HL-60 (cell line): ENCODE data around the gene DUS2.

Experiments used
- DNase-seq, 2 experiments: peaks; one replicate each; pipeline ENCODE4 v3.0.0-alpha.2; 2010 to 2020; ENCODE audit warnings: low read depth in 1 of 2, low spot score in 1 of 2
- H3K27ac ChIP-seq: fragments of 250-450 bp; sonication (Bioruptor Pico); replicated peaks from 2 replicates; pipeline ENCODE4 v1.5.1; 2020; ENCODE audit warnings: mild to moderate bottlenecking, moderate library complexity
- H3K27me3 ChIP-seq: fragments of 250-450 bp; sonication (Bioruptor Pico); 2 replicates; pipeline ENCODE4 v1.5.1; 2021; ENCODE audit warnings: mild to moderate bottlenecking, moderate library complexity; ENCODE audit not compliant: insufficient read depth, poor library complexity, severe bottlenecking
- H3K4me3 ChIP-seq: replicated peaks from 2 replicates; pipeline ENCODE4 v1.5.1; 2011; ENCODE audit warnings: mild to moderate bottlenecking, control low read depth, low read length; ENCODE audit not compliant: insufficient read depth
- GABPA ChIP-seq: IDR thresholded peaks from 2 replicates; pipeline ENCODE4 v1.6.1; 2012; ENCODE audit warnings: low read depth
- POLR2AphosphoS5 ChIP-seq: IDR thresholded peaks from 2 replicates; pipeline ENCODE4 v1.6.1; 2012; ENCODE audit warnings: low read depth
- SPI1 ChIP-seq: IDR thresholded peaks from 2 replicates; pipeline ENCODE4 v1.6.1; 2012; ENCODE audit warnings: low read depth, mild to moderate bottlenecking, borderline replicate concordance
- TF ChIP-seq, protein P1 (sequence below): IDR thresholded peaks from one replicate; pipeline ENCODE4 v1.5.1; 2011; ENCODE audit warnings: low read length, control low read depth, inconsistent platforms; ENCODE audit not compliant: insufficient read depth
- TF ChIP-seq, protein P2 (sequence below): IDR thresholded peaks from 2 replicates; pipeline ENCODE4 v1.6.1; 2012; ENCODE audit warnings: low read depth; ENCODE audit not compliant: insufficient replicate concordance

DUS2 gene

GRCh38 chr16:67982011-67982696 lies 40.9 kb upstream of the DUS2 start:
- Histone ChIP-seq H3K27ac (no peak overlapping the region), H3K27me3 (no peaks in the 10 kb centered on the region), H3K4me3 (no peak overlapping the region)
- no peak for DNase-seq
- no peak for TF ChIP-seq POLR2AphosphoS5
- TF ChIP-seq, protein P1, sequence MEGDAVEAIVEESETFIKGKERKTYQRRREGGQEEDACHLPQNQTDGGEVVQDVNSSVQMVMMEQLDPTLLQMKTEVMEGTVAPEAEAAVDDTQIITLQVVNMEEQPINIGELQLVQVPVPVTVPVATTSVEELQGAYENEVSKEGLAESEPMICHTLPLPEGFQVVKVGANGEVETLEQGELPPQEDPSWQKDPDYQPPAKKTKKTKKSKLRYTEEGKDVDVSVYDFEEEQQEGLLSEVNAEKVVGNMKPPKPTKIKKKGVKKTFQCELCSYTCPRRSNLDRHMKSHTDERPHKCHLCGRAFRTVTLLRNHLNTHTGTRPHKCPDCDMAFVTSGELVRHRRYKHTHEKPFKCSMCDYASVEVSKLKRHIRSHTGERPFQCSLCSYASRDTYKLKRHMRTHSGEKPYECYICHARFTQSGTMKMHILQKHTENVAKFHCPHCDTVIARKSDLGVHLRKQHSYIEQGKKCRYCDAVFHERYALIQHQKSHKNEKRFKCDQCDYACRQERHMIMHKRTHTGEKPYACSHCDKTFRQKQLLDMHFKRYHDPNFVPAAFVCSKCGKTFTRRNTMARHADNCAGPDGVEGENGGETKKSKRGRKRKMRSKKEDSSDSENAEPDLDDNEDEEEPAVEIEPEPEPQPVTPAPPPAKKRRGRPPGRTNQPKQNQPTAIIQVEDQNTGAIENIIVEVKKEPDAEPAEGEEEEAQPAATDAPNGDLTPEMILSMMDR, result no peak
- TF ChIP-seq GABPA, result no peak
- TF ChIP-seq, protein P2, sequence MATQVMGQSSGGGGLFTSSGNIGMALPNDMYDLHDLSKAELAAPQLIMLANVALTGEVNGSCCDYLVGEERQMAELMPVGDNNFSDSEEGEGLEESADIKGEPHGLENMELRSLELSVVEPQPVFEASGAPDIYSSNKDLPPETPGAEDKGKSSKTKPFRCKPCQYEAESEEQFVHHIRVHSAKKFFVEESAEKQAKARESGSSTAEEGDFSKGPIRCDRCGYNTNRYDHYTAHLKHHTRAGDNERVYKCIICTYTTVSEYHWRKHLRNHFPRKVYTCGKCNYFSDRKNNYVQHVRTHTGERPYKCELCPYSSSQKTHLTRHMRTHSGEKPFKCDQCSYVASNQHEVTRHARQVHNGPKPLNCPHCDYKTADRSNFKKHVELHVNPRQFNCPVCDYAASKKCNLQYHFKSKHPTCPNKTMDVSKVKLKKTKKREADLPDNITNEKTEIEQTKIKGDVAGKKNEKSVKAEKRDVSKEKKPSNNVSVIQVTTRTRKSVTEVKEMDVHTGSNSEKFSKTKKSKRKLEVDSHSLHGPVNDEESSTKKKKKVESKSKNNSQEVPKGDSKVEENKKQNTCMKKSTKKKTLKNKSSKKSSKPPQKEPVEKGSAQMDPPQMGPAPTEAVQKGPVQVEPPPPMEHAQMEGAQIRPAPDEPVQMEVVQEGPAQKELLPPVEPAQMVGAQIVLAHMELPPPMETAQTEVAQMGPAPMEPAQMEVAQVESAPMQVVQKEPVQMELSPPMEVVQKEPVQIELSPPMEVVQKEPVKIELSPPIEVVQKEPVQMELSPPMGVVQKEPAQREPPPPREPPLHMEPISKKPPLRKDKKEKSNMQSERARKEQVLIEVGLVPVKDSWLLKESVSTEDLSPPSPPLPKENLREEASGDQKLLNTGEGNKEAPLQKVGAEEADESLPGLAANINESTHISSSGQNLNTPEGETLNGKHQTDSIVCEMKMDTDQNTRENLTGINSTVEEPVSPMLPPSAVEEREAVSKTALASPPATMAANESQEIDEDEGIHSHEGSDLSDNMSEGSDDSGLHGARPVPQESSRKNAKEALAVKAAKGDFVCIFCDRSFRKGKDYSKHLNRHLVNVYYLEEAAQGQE, result no peak
- no peak for TF ChIP-seq SPI1

- no peak for DNase-seq
- TF ChIP-seq GABPA (no peak), POLR2AphosphoS5 (no peak), SPI1 (no peak)
- TF ChIP-seq, protein P2, result no peak
- TF ChIP-seq, protein P1, result no peak
- Histone ChIP-seq H3K27ac (no peak overlapping the region), H3K27me3 (no peaks in the 10 kb centered on the region), H3K4me3 (no peak overlapping the region)
Observed at GRCh38 chr16:67986949-67987348, 36.1 kb upstream of the DUS2 start.

- Histone ChIP-seq H3K27ac (no peak overlapping the region), H3K27me3 (no peaks in the 10 kb centered on the region), H3K4me3 (no peak overlapping the region)
- DNase-seq, result no peak
- TF ChIP-seq SPI1 (no peak), POLR2AphosphoS5 (no peak), GABPA (no peak)
- TF ChIP-seq, protein P1, result no peak
- TF ChIP-seq, protein P2, result no peak
Observed at GRCh38 chr16:67987460-67988160, 35.5 kb upstream of the DUS2 start.
